ENCODE results near the gene CPNE4. TPM values are rescaled to one million over a fixed set of nuclear protein-coding genes. Genes with fewer than 3 reads are reported as not detected.
A peak's percentile ranks its signal among the peaks of the same experiment; 100 is the strongest.

CPNE4 gene
- total RNA-seq, 1 experiment from 2014 or later = 1.9 TPM

GRCh38 chr3:131705099-131705498 lies 329.7 kb downstream of the CPNE4 start:
- Histone ChIP-seq H3K79me1 (ENCODE audit: insufficient read depth, low read depth, low read length, poor library complexity, severe bottlenecking) (no peaks in the 10 kb centered on the region), H3K27me3 (ENCODE audit: insufficient read depth, low read length) (no peaks in the 10 kb centered on the region), H4K5ac (ENCODE audit: insufficient read length, low read depth, low read length) (no peak overlapping the region), H3K4ac (ENCODE audit: low read depth, low read length) (no peak overlapping the region), H2AFZ (ENCODE audit: low read length) (no peak overlapping the region), H4K8ac (replicated peaks; ENCODE audit: insufficient read length, low read depth, low read length) (no peak overlapping the region), H3K9ac (ENCODE audit: extremely low read depth, insufficient read length, low read length) (no peak overlapping the region), H3K79me2 (ENCODE audit: insufficient read depth, low read length) (no peaks in the 10 kb centered on the region), H2BK12ac (ENCODE audit: insufficient read length, low read depth, low read length) (no peak overlapping the region), H3K23me2 (ENCODE audit: insufficient read length, low read depth, low read length, poor library complexity, severe bottlenecking) (no peaks in the 10 kb centered on the region), H4K20me1 (ENCODE audit: control insufficient read depth, insufficient read depth, insufficient read length) (no peaks in the 10 kb centered on the region), H3T11ph (ENCODE audit: low read length) (no peak overlapping the region), H3K14ac (ENCODE audit: insufficient read depth, low read length) (no peak overlapping the region), H3K18ac (ENCODE audit: insufficient read length, low read depth, low read length) (no peak overlapping the region), H2BK5ac (ENCODE audit: insufficient read length, low read length) (no peak overlapping the region), H2BK120ac (ENCODE audit: low read depth, low read length, poor library complexity, severe bottlenecking) (no peak overlapping the region), H3K27ac (ENCODE audit: insufficient read length, low read depth, low read length) (no peak overlapping the region), H3K4me2 (ENCODE audit: insufficient read depth, insufficient read length, low read length) (no peak overlapping the region), H3K56ac (ENCODE audit: insufficient read length, low read depth, low read length) (no peak overlapping the region), H4K91ac (ENCODE audit: insufficient read length, low read depth, low read length) (no peak overlapping the region), H2BK20ac (ENCODE audit: low read depth, low read length, poor library complexity, severe bottlenecking) (no peak overlapping the region), H3K23ac (ENCODE audit: insufficient read length, low read depth, low read length) (no peak overlapping the region), H2BK15ac (ENCODE audit: low read depth, low read length) (no peak overlapping the region), H3K9me3 (ENCODE audit: control insufficient read depth, low read depth, low read length) (no peaks in the 10 kb centered on the region), H2AK5ac (ENCODE audit: insufficient read length, low read length) (no peak overlapping the region), H3K4me1 (ENCODE audit: insufficient read depth, low read length) (peaks cover 4% of the 10 kb centered on the region)
- no peak for DNase-seq
- Mint-ChIP-seq H3K9me3 (peaks cover 2 to 3% of the 10 kb centered on the region in 2 experiments; a peak in 3 of 5 replicates), H3K4me1 (peaks cover 18% of the 10 kb centered on the region in 2 experiments), H3K27me3 (ENCODE audit: low read depth) (no peaks in the 10 kb centered on the region; the same call in none of the 2 replicates), H3K4me3 (no peak overlapping the region), H3K36me3 (ENCODE audit: insufficient read depth in 1 of 3, low read depth in 3 of 3) (no peaks in the 10 kb centered on the region; a peak in 1 of 7 replicates), H3K27ac (peak overlapping the region in 2 of 3 experiments; percentile 41 to 80; a peak in 2 of 7 replicates)
- no peak for TF ChIP-seq CTCF (conservative IDR thresholded peaks at IDR 0.05)
- WGBS (ENCODE audit: extremely low coverage, insufficient read length, low lambda C conversion rate) = no CpG with 5 or more reads among the region's 1 CpG
